H1 (cell line): ENCODE results near the gene EDC3. TPM values are rescaled to one million over a fixed set of nuclear protein-coding genes. Genes with fewer than 3 reads are reported as not detected.

Experiments
- CTCF ChIA-PET: fragments of 300-600 bp; sonication (Branson Sonifier 250); formaldehyde crosslinking; loops from one replicate; lab custom pipeline; 2021; ENCODE audit not compliant: partially characterized antibody; lab: Charles Lee
- POLR2A ChIA-PET: fragments of 300-600 bp; sonication (Branson Sonifier 250); formaldehyde crosslinking; loops from one replicate; lab custom pipeline; 2021; ENCODE audit warnings: inconsistent platforms; ENCODE audit not compliant: partially characterized antibody; lab: Charles Lee
- DNase-seq, 2 experiments: peaks; one replicate each; pipeline versions ENCODE4 v3.0.0 to v3.0.0-alpha.2; 2010 to 2022; ENCODE audit warnings: low spot score in 2 of 2, low read depth in 1 of 2, mixed read lengths in 1 of 2
- FAIRE-seq: peaks from 2 replicates; lab custom pipeline; 2011; peaks lifted over from hg19 to GRCh38; lab: Jason Lieb, UNC
- H2AFZ ChIP-seq: 2 replicates; pipeline ENCODE4 v1.8.1; 2012; ENCODE audit warnings: low read length, inconsistent platforms
- H2AK5ac ChIP-seq: 2 replicates; pipeline ENCODE4 v1.6.1; 2013; ENCODE audit warnings: low read depth, low read length
- H2BK120ac ChIP-seq: replicated peaks from 2 replicates; pipeline ENCODE3; 2013; ENCODE audit warnings: low read depth, low read length, inconsistent platforms
- H2BK12ac ChIP-seq: 2 replicates; pipeline ENCODE4 v1.6.1; 2013; ENCODE audit warnings: low read depth, low read length
- H2BK15ac ChIP-seq: 2 replicates; pipeline ENCODE4 v1.6.1; 2013; ENCODE audit warnings: low read length
- H2BK20ac ChIP-seq: 2 replicates; pipeline ENCODE4 v1.6.1; 2013; ENCODE audit warnings: low read length
- H2BK5ac ChIP-seq: 2 replicates; pipeline ENCODE4 v1.6.1; 2013; ENCODE audit warnings: low read depth, low read length
- H3K14ac ChIP-seq: 2 replicates; pipeline ENCODE4 v1.6.1; 2013; ENCODE audit warnings: inconsistent platforms; ENCODE audit not compliant: insufficient read length
- H3K18ac ChIP-seq: 2 replicates; pipeline ENCODE4 v1.6.1; 2013; ENCODE audit warnings: low read length; ENCODE audit errors: extremely low read depth
- H3K23ac ChIP-seq: 2 replicates; pipeline ENCODE4 v1.6.1; 2013; ENCODE audit warnings: inconsistent platforms; ENCODE audit not compliant: insufficient read length
- H3K23me2 ChIP-seq: 2 replicates; pipeline ENCODE4 v1.6.1; 2013; ENCODE audit warnings: low read depth, low read length
- H3K27ac ChIP-seq: 2 replicates; pipeline ENCODE4 v1.6.1; 2011; ENCODE audit warnings: low read depth, low read length, inconsistent platforms
- H3K27me3 ChIP-seq, 4 experiments: replicated peaks in 1 of 4; 1 replicate in 1 of 4; 2 replicates in 3 of 4; pipeline versions ENCODE4 v1.6.1 to v1.8.1; 2011 to 2013; ENCODE audit warnings: low read length in 3 of 4, mild to moderate bottlenecking in 3 of 4, inconsistent platforms in 2 of 4, mixed read lengths in 2 of 4, moderate library complexity in 1 of 4; ENCODE audit not compliant: control insufficient read depth in 3 of 4, insufficient read depth in 3 of 4; ENCODE audit errors: extremely low read depth in 1 of 4
- H3K36me3 ChIP-seq, 4 experiments: 2 replicates each; pipeline versions ENCODE4 v1.6.1 to v1.8.1; 2011 to 2013; ENCODE audit warnings: mild to moderate bottlenecking in 4 of 4, low read length in 3 of 4, moderate library complexity in 2 of 4, control low read depth in 1 of 4, inconsistent platforms in 1 of 4; ENCODE audit not compliant: insufficient read depth in 4 of 4, control insufficient read depth in 2 of 4
- H3K4ac ChIP-seq: replicated peaks from 2 replicates; pipeline ENCODE3; 2013; ENCODE audit warnings: low read length, low read depth, mixed read lengths, inconsistent platforms; ENCODE audit not compliant: insufficient read length
- H3K4me1 ChIP-seq, 4 experiments: replicated peaks in 1 of 4; 1 replicate in 1 of 4; 2 replicates in 3 of 4; pipeline versions ENCODE4 v1.6.1 to v1.8.1; 2011 to 2013; ENCODE audit warnings: low read length in 3 of 4, inconsistent platforms in 2 of 4, mixed read lengths in 1 of 4; ENCODE audit not compliant: insufficient read depth in 4 of 4, control insufficient read depth in 3 of 4
- H3K4me2 ChIP-seq, 2 experiments: 2 replicates each; pipeline versions ENCODE4 v1.6.1 to v1.8.1; 2011 to 2013; ENCODE audit warnings: low read depth in 2 of 2, low read length in 2 of 2, control low read depth in 1 of 2, inconsistent platforms in 1 of 2, mild to moderate bottlenecking in 1 of 2; ENCODE audit not compliant: insufficient read depth in 1 of 2
- H3K4me3 ChIP-seq, 4 experiments: fragments of 200-600, 300-600 bp in 1 of 4; sonication (generic), shearing (Covaris generic), sonication (Bioruptor Twin) in 1 of 4; 2 replicates each; pipeline versions ENCODE4 v1.5.1 to v1.8.1; 2011 to 2016; ENCODE audit warnings: low read length in 4 of 4, low read depth in 3 of 4, control low read depth in 2 of 4, inconsistent platforms in 2 of 4, mild to moderate bottlenecking in 2 of 4, mixed read lengths in 1 of 4, moderate library complexity in 1 of 4; ENCODE audit not compliant: insufficient read depth in 2 of 4; ENCODE audit errors: extremely low read depth in 1 of 4
- H3K56ac ChIP-seq: replicated peaks from 2 replicates; pipeline ENCODE3; 2013; ENCODE audit warnings: low read depth, mild to moderate bottlenecking, mixed read lengths, low read length, inconsistent platforms; ENCODE audit not compliant: insufficient read length
- H3K79me1 ChIP-seq: 2 replicates; pipeline ENCODE4 v1.6.1; 2013; ENCODE audit warnings: low read depth, low read length, control low read depth
- H3K79me2 ChIP-seq, 2 experiments: 2 replicates each; pipeline versions ENCODE4 v1.6.1 to v1.8.1; 2012 to 2013; ENCODE audit warnings: low read length in 2 of 2, mild to moderate bottlenecking in 2 of 2, inconsistent platforms in 1 of 2; ENCODE audit not compliant: insufficient read depth in 2 of 2, control insufficient read depth in 1 of 2
- H3K9ac ChIP-seq, 4 experiments: replicated peaks in 1 of 4; 1 replicate in 1 of 4; 2 replicates in 3 of 4; pipeline versions ENCODE4 v1.6.1 to v1.8.1; 2011 to 2013; ENCODE audit warnings: low read depth in 3 of 4, low read length in 3 of 4, control low read depth in 2 of 4, mild to moderate bottlenecking in 2 of 4, moderate library complexity in 2 of 4, inconsistent platforms in 1 of 4; ENCODE audit errors: extremely low read depth in 1 of 4
- H3K9me3 ChIP-seq, 2 experiments: 2 replicates each; pipeline versions ENCODE4 v1.6.1 to v1.8.1; 2012 to 2013; ENCODE audit warnings: mild to moderate bottlenecking in 2 of 2, moderate library complexity in 2 of 2, control low read depth in 1 of 2, inconsistent platforms in 1 of 2, low read depth in 1 of 2, low read length in 1 of 2, mixed read lengths in 1 of 2; ENCODE audit not compliant: insufficient read depth in 2 of 2
- H4K20me1 ChIP-seq, 2 experiments: replicated peaks in 1 of 2; 2 replicates each; pipeline versions ENCODE3 to v1.8.1; 2011 to 2013; ENCODE audit warnings: inconsistent platforms in 2 of 2, low read length in 2 of 2, mild to moderate bottlenecking in 1 of 2; ENCODE audit not compliant: insufficient read depth in 2 of 2, control insufficient read depth in 1 of 2
- H4K5ac ChIP-seq: 2 replicates; pipeline ENCODE4 v1.6.1; 2013; ENCODE audit warnings: low read length, low read depth, mixed read lengths, inconsistent platforms; ENCODE audit not compliant: insufficient read length
- H4K8ac ChIP-seq: 2 replicates; pipeline ENCODE4 v1.8.0; 2013; ENCODE audit warnings: mild to moderate bottlenecking, moderate library complexity, low read length, inconsistent platforms; ENCODE audit not compliant: insufficient read depth; ENCODE audit errors: extremely low read depth
- H4K91ac ChIP-seq: replicated peaks from 2 replicates; pipeline ENCODE3; 2013; ENCODE audit warnings: low read length, mixed read lengths, inconsistent platforms; ENCODE audit not compliant: insufficient read length
- CHD1 ChIP-seq: IDR thresholded peaks from 2 replicates; pipeline ENCODE4 v1.6.1; 2012; ENCODE audit warnings: low read depth, low read length, improper control_type of control experiment
- EGR1 ChIP-seq: IDR thresholded peaks from 2 replicates; pipeline ENCODE4 v1.6.1; 2011; ENCODE audit warnings: low read depth, low read length, borderline replicate concordance
- EZH2 ChIP-seq: fragments of 200-600 bp; sonication (generic); IDR thresholded peaks from 2 replicates; pipeline ENCODE4 v1.7.1; 2012; ENCODE audit warnings: low read depth, mild to moderate bottlenecking, moderate library complexity, low read length, inconsistent platforms; ENCODE audit not compliant: severe bottlenecking
- GABPA ChIP-seq: IDR thresholded peaks from 2 replicates; pipeline ENCODE4 v1.6.1; 2011; ENCODE audit warnings: mild to moderate bottlenecking, low read length, moderate library complexity, borderline replicate concordance; ENCODE audit not compliant: insufficient read depth
- JUN ChIP-seq: IDR thresholded peaks from 2 replicates; pipeline ENCODE4 v1.6.1; 2011; ENCODE audit warnings: low read depth, mild to moderate bottlenecking, improper control_type of control experiment, low read length
- KDM4A ChIP-seq: IDR thresholded peaks from one replicate; pipeline ENCODE4 v1.7.1; 2012; ENCODE audit warnings: low read depth, mild to moderate bottlenecking, moderate library complexity, low read length, inconsistent platforms; ENCODE audit not compliant: severe bottlenecking
- NRF1 ChIP-seq: IDR thresholded peaks from 2 replicates; pipeline ENCODE4 v1.6.1; 2011; ENCODE audit warnings: mild to moderate bottlenecking, low read depth, low read length, improper control_type of control experiment
- POLR2A ChIP-seq, 2 experiments: IDR thresholded peaks; 1 replicate in 1 of 2; 2 replicates in 1 of 2; pipeline ENCODE4 v1.6.1; 2011; ENCODE audit warnings: low read depth in 2 of 2, low read length in 2 of 2, mild to moderate bottlenecking in 2 of 2; ENCODE audit errors: control extremely low read depth in 1 of 2
- POLR2AphosphoS5 ChIP-seq: IDR thresholded peaks from 2 replicates; pipeline ENCODE4 v1.6.1; 2011; ENCODE audit warnings: low read depth, low read length
- POU5F1 ChIP-seq: IDR thresholded peaks from 2 replicates; pipeline ENCODE4 v1.6.1; 2011; ENCODE audit warnings: low read depth, mild to moderate bottlenecking, low read length, moderate library complexity
- RNF2 ChIP-seq: fragments of 200-900, 300-1000 bp; sonication (generic); IDR thresholded peaks from 2 replicates; pipeline ENCODE4 v1.7.1; 2016; ENCODE audit warnings: borderline replicate concordance, low read depth, mild to moderate bottlenecking, antibody characterized with exemption, low read length; ENCODE audit not compliant: poor library complexity, severe bottlenecking; ENCODE audit errors: missing control alignments
- SAP30 ChIP-seq: fragments of 300-600 bp; sonication (generic); IDR thresholded peaks from 2 replicates; pipeline ENCODE4 v1.7.1; 2012; ENCODE audit warnings: low read length, moderate library complexity, mild to moderate bottlenecking, inconsistent platforms; ENCODE audit not compliant: insufficient read depth, insufficient replicate concordance
- SRF ChIP-seq: IDR thresholded peaks from 2 replicates; pipeline ENCODE4 v1.6.1; 2011; ENCODE audit warnings: mild to moderate bottlenecking, low read depth, low read length, moderate library complexity
- TAF1 ChIP-seq: IDR thresholded peaks from 2 replicates; pipeline ENCODE4 v1.6.1; 2011; ENCODE audit warnings: mild to moderate bottlenecking, low read depth, low read length
- WGBS, 2 experiments: shearing (Covaris generic) in 1 of 2; methylation state at CpG; one replicate each; pipeline versions ENCODE4 v1.1.6 to v1.1.7; 2013 to 2015; ENCODE audit warnings: low lambda C conversion rate in 2 of 2, mixed read lengths in 2 of 2, inconsistent platforms in 1 of 2, low coverage in 1 of 2, missing lambda C conversion rate in 1 of 2; ENCODE audit not compliant: insufficient replicate concordance in 2 of 2, insufficient coverage in 1 of 2, insufficient read length in 1 of 2; ENCODE audit errors: extremely low coverage in 1 of 2, missing lambda C conversion rate in 1 of 2; 5-methylcytosine and 5-hydroxymethylcytosine counted together
- polyA plus RNA-seq, 7 experiments: library from polyadenylated mRNA; depleted of rRNA in 3 of 7; stranded (reverse) in 5 of 7; unstranded in 2 of 7; fragments of >200 nt in 5 of 7; fragments of 200-250 nt in 2 of 7; gene quantifications; 1 replicate in 5 of 7; 2 replicates in 1 of 7; 4 replicates in 1 of 7; pipeline versions ENCODE4 v1.2.1 to v1.2.3, GENCODE V29; 2011 to 2013; ENCODE audit warnings: missing spikeins in 2 of 7, mixed read lengths in 2 of 7
- total RNA-seq: library from RNA; stranded (reverse); fragmentation: NEBNext Ultra II Directional; extraction: Animal tissue kit (Norgen Biotek cat#: 25700); gene quantifications from 2 replicates; pipeline ENCODE4 v1.2.1, GENCODE V29; 2021

Gene EDC3
- total and polyA plus RNA-seq, 2 of the 8 experiments (the other 6 are each of a cell fraction or from before 2014, with no cell fraction given): 45.0 to 50.8 TPM

- Histone ChIP-seq H3K4ac (no peak overlapping the region), H3K27me3 (no peaks in the 10 kb centered on the region), H4K5ac (no peak overlapping the region), H3K4me1 (peaks cover 0 to 13% (median 11%) of the 10 kb centered on the region in 4 experiments; a peak in 4 of 7 replicates), H3K36me3 (peaks cover 0 to 20% (median 2%) of the 10 kb centered on the region in 4 experiments; a peak in 4 of 8 replicates), H3K14ac (no peak overlapping the region), H2BK15ac (no peak overlapping the region), H3K23me2 (no peaks in the 10 kb centered on the region), H2AK5ac (no peak overlapping the region), H3K9me3 (no peaks in the 10 kb centered on the region), H3K79me2 (0 out of 4 replicates have a peak, but pooled peaks cover 0 to 6% of the 10 kb centered on the region in 2 experiments), H2BK20ac (no peak overlapping the region), H2BK12ac (no peak overlapping the region), H3K4me3 (no peak overlapping the region), H3K23ac (no peak overlapping the region), H4K8ac (no peak overlapping the region), H2AFZ (no peak overlapping the region), H3K9ac (no peak overlapping the region), H4K20me1 (peaks cover 4 to 6% of the 10 kb centered on the region in 2 experiments), H3K4me2 (no peak overlapping the region), H3K18ac (no peak overlapping the region), H4K91ac (no peak overlapping the region), H3K56ac (no peak overlapping the region), H3K27ac (no peak overlapping the region), H3K79me1 (peaks cover 6% of the 10 kb centered on the region; the same call in 1 of the 2 replicates), H2BK120ac (no peak overlapping the region), H2BK5ac (no peak overlapping the region)
- 100% methylated on average over 1 of the region's 1 CpG; no CpG with 5 or more reads in 1 of the 2 experiments for WGBS, 2 experiments
- DNase-seq (no peak), FAIRE-seq (no peak)
- POLR2A ChIA-PET: interaction anchor here (0.9 to 5.3 kb wide), 5 partner anchors 9 to 121 kb away, joined by 3 to 32 read pairs (median 4); no protein-coding TSS in a partner anchor
- CTCF ChIA-PET: interaction anchor here (0.6 to 37.5 kb wide), 7 partner anchors 8 to 134 kb away, joined by 3 to 1439 read pairs (median 4); partner anchors contain the start of genes CLK3, CSK, CYP1A1 and CYP1A2
- no peak for TF ChIP-seq EGR1
- no peak for TF ChIP-seq SRF
- no peak for TF ChIP-seq GABPA
- TF ChIP-seq NRF1: no peak
- TF ChIP-seq KDM4A: no peak
- no peak for TF ChIP-seq CHD1
- no peak for TF ChIP-seq POLR2A (IDR thresholded peaks at IDR 0.05; ENCODE audit: control extremely low read depth in 1 of 2, low read depth in 2 of 2, low read length in 2 of 2)
- no peak for TF ChIP-seq POLR2AphosphoS5
- no peak for TF ChIP-seq JUN
- no peak for TF ChIP-seq SAP30
- TF ChIP-seq TAF1: no peak
- TF ChIP-seq POU5F1: no peak
- TF ChIP-seq RNF2: no peak
- TF ChIP-seq EZH2: no peak
Measured at GRCh38 chr15:74641151-74641550, 54.7 kb downstream of the EDC3 start.
